ENCODE data around the gene NFATC2. TPM values are rescaled to one million over a fixed set of nuclear protein-coding genes. Genes with fewer than 3 reads are reported as not detected.
A peak's percentile ranks its signal among the peaks of the same experiment; 100 is the strongest.

NFATC2 gene
- total RNA-seq, 1 donor from 2014 or later: 1.9 TPM

DNA sequence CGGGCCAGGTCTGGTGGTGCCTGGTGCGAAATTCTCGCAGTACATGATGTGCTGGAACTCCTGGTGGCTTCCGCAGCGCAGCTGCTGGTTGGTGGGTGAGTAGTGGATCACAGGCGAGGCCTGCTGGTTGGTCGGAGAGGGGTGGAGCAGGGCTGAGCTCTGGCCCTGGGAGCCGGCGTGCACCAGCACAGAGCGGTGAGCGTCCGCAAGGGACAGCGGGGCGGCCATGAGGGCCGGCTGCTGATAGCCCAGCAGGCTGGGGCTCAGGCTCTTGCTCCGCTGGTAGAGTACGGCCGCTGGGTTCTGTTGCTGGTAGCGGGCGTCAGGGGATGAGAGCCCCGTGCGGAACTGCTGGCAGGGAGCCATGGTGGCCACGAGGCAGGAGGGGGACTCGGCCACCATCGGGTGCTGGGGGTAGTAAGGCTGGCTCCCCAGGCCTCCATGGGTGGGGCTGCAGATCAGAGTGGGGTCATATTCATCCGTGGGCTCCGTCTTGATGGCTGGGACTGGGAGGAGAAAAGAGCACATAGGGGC lies 110.2 kb downstream of the NFATC2 start:
- Mint-ChIP-seq H3K9me3 (no peaks in the 10 kb centered on the region), H3K27ac (ENCODE audit: unreplicated experiment) (no peak overlapping the region), H3K27me3 (ENCODE audit: low read depth) (no peaks in the 10 kb centered on the region), H3K36me3 (ENCODE audit: low read depth) (no peaks in the 10 kb centered on the region), H3K4me3 (no peak overlapping the region), H3K4me1 (peaks cover 28% of the 10 kb centered on the region)
- DNase-seq (ENCODE audit: low read depth, low spot score): no peak
- TF ChIP-seq, protein P1, sequence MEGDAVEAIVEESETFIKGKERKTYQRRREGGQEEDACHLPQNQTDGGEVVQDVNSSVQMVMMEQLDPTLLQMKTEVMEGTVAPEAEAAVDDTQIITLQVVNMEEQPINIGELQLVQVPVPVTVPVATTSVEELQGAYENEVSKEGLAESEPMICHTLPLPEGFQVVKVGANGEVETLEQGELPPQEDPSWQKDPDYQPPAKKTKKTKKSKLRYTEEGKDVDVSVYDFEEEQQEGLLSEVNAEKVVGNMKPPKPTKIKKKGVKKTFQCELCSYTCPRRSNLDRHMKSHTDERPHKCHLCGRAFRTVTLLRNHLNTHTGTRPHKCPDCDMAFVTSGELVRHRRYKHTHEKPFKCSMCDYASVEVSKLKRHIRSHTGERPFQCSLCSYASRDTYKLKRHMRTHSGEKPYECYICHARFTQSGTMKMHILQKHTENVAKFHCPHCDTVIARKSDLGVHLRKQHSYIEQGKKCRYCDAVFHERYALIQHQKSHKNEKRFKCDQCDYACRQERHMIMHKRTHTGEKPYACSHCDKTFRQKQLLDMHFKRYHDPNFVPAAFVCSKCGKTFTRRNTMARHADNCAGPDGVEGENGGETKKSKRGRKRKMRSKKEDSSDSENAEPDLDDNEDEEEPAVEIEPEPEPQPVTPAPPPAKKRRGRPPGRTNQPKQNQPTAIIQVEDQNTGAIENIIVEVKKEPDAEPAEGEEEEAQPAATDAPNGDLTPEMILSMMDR (conservative IDR thresholded peaks at IDR 0.05): no peak

DNA sequence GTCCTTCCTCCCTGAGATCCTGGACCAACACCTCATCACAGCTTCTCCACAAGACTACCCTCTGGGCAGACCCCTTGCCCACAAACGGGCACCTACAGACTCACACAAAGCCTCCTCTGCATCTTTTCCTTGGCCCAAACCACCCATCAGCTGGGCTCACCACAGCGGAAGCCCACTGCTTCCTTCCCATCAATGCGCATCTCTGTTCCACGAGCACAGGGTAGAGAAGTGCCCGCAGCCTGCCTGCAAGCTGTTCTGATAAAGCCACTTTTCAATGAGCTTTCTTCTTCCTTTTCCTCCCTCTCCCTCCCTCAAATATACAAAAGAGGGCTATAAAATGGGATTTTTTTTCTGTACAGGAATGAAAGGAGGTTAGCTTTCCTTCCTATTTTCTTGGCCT lies 111.2 kb downstream of the NFATC2 start:
- no peaks in the 10 kb centered on the region for H3K9me3 Mint-ChIP-seq
- DNase-seq (ENCODE audit: low read depth, low spot score): no peak
- H3K4me3 Mint-ChIP-seq: peak overlapping the region; percentile 29
- no peaks in the 10 kb centered on the region for H3K36me3 Mint-ChIP-seq (ENCODE audit: low read depth)
- TF ChIP-seq, protein P1 (conservative IDR thresholded peaks at IDR 0.05): no peak
- no peaks in the 10 kb centered on the region for H3K27me3 Mint-ChIP-seq (ENCODE audit: low read depth)
- peak overlapping the region; percentile 8 for H3K27ac Mint-ChIP-seq (ENCODE audit: unreplicated experiment)
- peaks cover 31% of the 10 kb centered on the region for H3K4me1 Mint-ChIP-seq

DNA sequence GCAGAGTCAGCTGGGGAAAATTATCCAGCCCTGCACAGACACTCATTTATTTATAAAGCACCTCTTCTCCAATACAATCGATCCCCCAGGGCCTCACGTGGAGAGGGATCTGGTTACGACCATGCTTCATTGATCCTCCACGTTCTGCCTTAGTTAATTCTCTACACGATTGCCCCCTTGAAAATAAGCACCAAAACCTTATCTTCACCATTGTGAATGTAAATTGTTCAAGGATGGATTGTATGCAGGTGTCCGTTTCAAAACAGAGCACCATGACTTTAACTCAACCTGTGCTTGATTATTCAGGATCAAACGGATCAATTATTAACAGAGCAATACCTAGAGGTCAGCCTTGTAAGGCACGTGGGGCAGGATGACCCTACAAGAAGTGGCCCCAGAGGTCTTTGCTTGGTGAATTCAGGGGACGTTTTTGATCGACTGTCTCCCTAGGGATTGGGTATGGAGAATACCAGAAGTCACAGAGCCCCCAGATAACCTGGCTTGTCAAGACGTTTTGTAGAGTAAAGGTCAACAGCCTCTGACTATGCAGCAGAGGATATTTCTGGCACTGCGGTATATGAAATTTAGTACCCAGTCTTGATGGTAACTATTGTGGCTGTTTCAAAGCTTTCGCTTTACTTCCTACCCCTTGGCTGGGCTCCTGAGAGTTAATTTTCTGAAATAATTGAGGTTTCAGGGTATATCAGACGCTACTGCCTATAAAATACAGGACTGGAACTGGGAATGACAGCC lies 112.1 kb downstream of the NFATC2 start:
- Mint-ChIP-seq H3K4me3 (no peak overlapping the region), H3K9me3 (no peaks in the 10 kb centered on the region), H3K27ac (ENCODE audit: unreplicated experiment) (no peak overlapping the region), H3K4me1 (peaks cover 38% of the 10 kb centered on the region), H3K27me3 (ENCODE audit: low read depth) (no peaks in the 10 kb centered on the region), H3K36me3 (ENCODE audit: low read depth) (no peaks in the 10 kb centered on the region)
- no peak for DNase-seq (ENCODE audit: low read depth, low spot score)
- TF ChIP-seq, protein P1 (conservative IDR thresholded peaks at IDR 0.05): no peak

DNA sequence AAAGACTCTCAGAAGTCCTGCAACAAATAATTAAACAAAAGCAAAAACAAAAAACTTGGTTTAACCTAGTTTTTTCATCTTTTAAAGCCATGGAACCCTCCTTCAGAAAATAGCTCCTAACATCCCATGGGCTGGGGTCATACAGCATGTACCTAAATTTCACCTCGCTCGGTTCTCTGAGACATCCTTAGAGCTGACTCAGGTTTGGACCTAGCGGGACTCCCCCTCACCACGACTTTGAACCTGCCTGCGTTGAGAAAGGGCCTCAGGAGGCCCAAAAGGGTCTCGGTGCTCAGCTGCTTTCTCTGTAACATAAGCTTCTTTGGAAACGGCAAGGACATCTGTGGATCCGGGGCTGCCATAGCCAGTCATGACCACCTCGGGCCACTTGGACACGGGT lies 112.8 kb downstream of the NFATC2 start:
- Mint-ChIP-seq H3K4me1 (peaks cover 42% of the 10 kb centered on the region), H3K27me3 (ENCODE audit: low read depth) (no peaks in the 10 kb centered on the region), H3K4me3 (no peak overlapping the region), H3K27ac (ENCODE audit: unreplicated experiment) (peak overlapping the region; percentile 47), H3K9me3 (no peaks in the 10 kb centered on the region), H3K36me3 (ENCODE audit: low read depth) (no peaks in the 10 kb centered on the region)
- TF ChIP-seq, protein P1 (conservative IDR thresholded peaks at IDR 0.05): no peak
- DNase-seq (ENCODE audit: low read depth, low spot score): no peak

DNA sequence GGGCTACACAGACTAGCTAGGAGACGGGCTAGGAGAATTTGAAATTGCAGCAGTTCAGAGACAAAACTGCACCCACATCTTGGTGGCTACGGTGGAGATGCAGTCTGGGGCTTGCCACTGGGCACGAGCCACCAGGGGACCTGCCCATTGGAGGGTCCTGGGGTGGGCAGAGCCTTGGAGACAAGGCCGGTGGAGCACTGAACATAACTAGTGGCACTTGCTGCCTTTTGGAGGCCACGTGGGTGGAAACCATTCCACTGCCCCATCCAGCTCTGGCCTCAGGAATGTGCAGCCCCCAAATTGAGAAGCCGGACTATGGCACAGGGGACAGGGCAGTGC lies 113.4 kb downstream of the NFATC2 start:
- Mint-ChIP-seq H3K27ac (ENCODE audit: unreplicated experiment) (no peak overlapping the region), H3K27me3 (ENCODE audit: low read depth) (no peaks in the 10 kb centered on the region), H3K4me1 (peaks cover 46% of the 10 kb centered on the region), H3K9me3 (no peaks in the 10 kb centered on the region), H3K4me3 (no peak overlapping the region), H3K36me3 (ENCODE audit: low read depth) (no peaks in the 10 kb centered on the region)
- TF ChIP-seq, protein P1 (conservative IDR thresholded peaks at IDR 0.05): no peak
- no peak for DNase-seq (ENCODE audit: low read depth, low spot score)
